ENCODE results near the gene ESYT3.
"Not testable (repeated sequence)": the region's sequence is repeated elsewhere in the genome, so short reads cannot be mapped to it uniquely, and the experiment has no call there.

ESYT3 gene

GRCh38 chr3:138443091-138443490 lies 8.7 kb downstream of the ESYT3 start:
- no peak for DNase-seq

- no peak for DNase-seq
These were observed 9.4 kb downstream of the ESYT3 start for GRCh38 chr3:138443521-138444503.

GRCh38 chr3:138445236-138445635 lies 10.8 kb downstream of the ESYT3 start:
- no peak for DNase-seq

GRCh38 chr3:138445654-138446053 lies 11.2 kb downstream of the ESYT3 start:
- DNase-seq: no peak

- no peak for DNase-seq
These were observed 14.2 kb downstream of the ESYT3 start for GRCh38 chr3:138448631-138449030.

- DNase-seq: no peak
These were observed 15.1 kb downstream of the ESYT3 start for GRCh38 chr3:138449490-138449889.

GRCh38 chr3:138450181-138450580 lies 15.8 kb downstream of the ESYT3 start:
- no peak for DNase-seq

- DNase-seq: no peak
These were observed 16.4 kb downstream of the ESYT3 start for GRCh38 chr3:138450704-138451424.

GRCh38 chr3:138451595-138452162 lies 17.3 kb downstream of the ESYT3 start:
- no peak for DNase-seq

GRCh38 chr3:138452436-138452835 lies 18.0 kb downstream of the ESYT3 start:
- no peak for DNase-seq

- not testable (repeated sequence) for DNase-seq
These were observed 19.5 kb downstream of the ESYT3 start for GRCh38 chr3:138453940-138454339.

GRCh38 chr3:138455801-138456716 lies 21.6 kb downstream of the ESYT3 start:
- no peak for DNase-seq

- no peak for DNase-seq
These were observed 22.8 kb downstream of the ESYT3 start for GRCh38 chr3:138456961-138457862.

GRCh38 chr3:138457863-138458735 lies 23.7 kb downstream of the ESYT3 start:
- no peak for DNase-seq

- DNase-seq: no peak
These were observed 24.5 kb downstream of the ESYT3 start for GRCh38 chr3:138458774-138459499.

GRCh38 chr3:138459619-138460535 lies 25.5 kb downstream of the ESYT3 start:
- DNase-seq: no peak

- no peak for DNase-seq
These were observed 26.3 kb downstream of the ESYT3 start for GRCh38 chr3:138460536-138461205.

- no peak for DNase-seq
These were observed 26.8 kb downstream of the ESYT3 start for GRCh38 chr3:138461246-138461645.
